ENCODE results near the gene NRTN. TPM values are rescaled to one million over a fixed set of nuclear protein-coding genes. Genes with fewer than 3 reads are reported as not detected.

NRTN gene
- 0.13 TPM in 1 of 2 replicates, not detected in the other for total RNA-seq

GRCh38 chr19:5804516-5805461 lies at the start of gene NRTN:
TSS of gene NRTN (plus strand) at chr19:5805067. CDS start at chr19:5824166, 19,099 bp downstream.

GRCh38 chr19:5784581-5785147 lies 20.2 kb upstream of the NRTN start, which contains the start of gene PRR22:
TSS of gene PRR22 (minus strand) at chr19:5784746. CDS start at chr19:5784660, 86 bp downstream.

GRCh38 chr19:5790559-5791520 lies 14.0 kb upstream of the NRTN start, which contains the start of gene DUS3L:
TSS of gene DUS3L (minus strand) at chr19:5791163. CDS start at chr19:5791141, 22 bp downstream.

GRCh38 chr19:5839065-5840017 lies 34.5 kb downstream of the NRTN start, which contains the start of gene FUT6:
TSS of gene FUT6 (minus strand) at chr19:5839702. CDS start at chr19:5832567, 7,135 bp downstream.

GRCh38 chr19:5851302-5851701 lies 46.4 kb downstream of the NRTN start, which contains the start of gene FUT3:
TSS of gene FUT3 (minus strand) at chr19:5851449.

Other genes with a start within 250 kb of the NRTN start
- gene TINCR, start 237.1 kb upstream of the NRTN start, total RNA-seq = 0.32 TPM in 1 of 2 replicates, not detected in the other
- 33.6 and 44.4 TPM in 2 replicates for gene SAFB2, start 182.3 kb upstream of the NRTN start, total RNA-seq
- 47.7 and 49.8 TPM in 2 replicates for gene SAFB, start 182.0 kb upstream of the NRTN start, total RNA-seq
- gene MICOS13, start 124.6 kb upstream of the NRTN start, total RNA-seq = 20.0 and 22.2 TPM in 2 replicates
- gene HSD11B1L, start 124.0 kb upstream of the NRTN start, total RNA-seq = 8.4 and 9.2 TPM in 2 replicates
- gene RPL36, start 114.8 kb upstream of the NRTN start, total RNA-seq = 187 and 273 TPM in 2 replicates
- 49.0 and 70.6 TPM in 2 replicates for gene LONP1, start 84.9 kb upstream of the NRTN start, total RNA-seq
- gene CATSPERD, start 84.4 kb upstream of the NRTN start, total RNA-seq = not detected in 2 replicates
- 0.11 and 0.39 TPM in 2 replicates for gene PRR22, start 20.3 kb upstream of the NRTN start, total RNA-seq
- 18.7 and 23.8 TPM in 2 replicates for gene DUS3L, start 13.9 kb upstream of the NRTN start, total RNA-seq
- gene FUT6, start 34.6 kb downstream of the NRTN start, total RNA-seq = not detected in 2 replicates
- gene FUT3, start 46.4 kb downstream of the NRTN start, total RNA-seq = not detected in 2 replicates
- not detected in 2 replicates for gene FUT5, start 65.5 kb downstream of the NRTN start, total RNA-seq
- gene NDUFA11, start 98.7 kb downstream of the NRTN start, total RNA-seq = 158 and 217 TPM in 2 replicates
- gene VMAC, start 99.8 kb downstream of the NRTN start, total RNA-seq = 6.4 and 6.5 TPM in 2 replicates
- 23.3 and 28.1 TPM in 2 replicates for gene CAPS, start 109.2 kb downstream of the NRTN start, total RNA-seq
- 43.4 and 53.2 TPM in 2 replicates for gene RANBP3, start 173.1 kb downstream of the NRTN start, total RNA-seq

All from articular chondrocyte of knee joint (primary cell).